Esophagus muscularis mucosa (tissue), 4 donors: ENCODE results near the gene ETAA1. TPM values are rescaled to one million over a fixed set of nuclear protein-coding genes. Genes with fewer than 3 reads are reported as not detected.

Experiments used
- DNase-seq: peaks from one replicate; pipeline ENCODE4 v3.0.0-alpha.2; 2017; ENCODE audit errors: extremely low spot score
- H3K27ac ChIP-seq, 4 donors: fragments of 200-600 bp; sonication (generic); replicated peaks in 1 of 4; 1 replicate in 3 of 4; 2 replicates in 1 of 4; pipeline ENCODE4 v1.5.1; 2016 to 2019; ENCODE audit warnings: mild to moderate bottlenecking in 1 of 4
- H3K27me3 ChIP-seq, 4 donors: fragments of 200-600 bp; sonication (generic); one replicate each; pipeline versions ENCODE4 v1.5.1 to v1.6.0; 2016 to 2019
- H3K36me3 ChIP-seq, 4 donors: fragments of 200-600 bp; sonication (generic); one replicate each; pipeline ENCODE4 v1.5.1; 2016 to 2019
- H3K4me1 ChIP-seq, 4 donors: fragments of 200-600 bp; sonication (generic); one replicate each; pipeline ENCODE4 v1.5.1; 2016 to 2019
- H3K4me3 ChIP-seq, 4 donors: fragments of 200-600 bp; sonication (generic); 1 replicate in 2 of 4; 2 replicates in 2 of 4; pipeline ENCODE4 v1.5.1; 2016 to 2019; ENCODE audit warnings: mild to moderate bottlenecking in 4 of 4, moderate library complexity in 1 of 4
- H3K9me3 ChIP-seq, 4 donors: fragments of 200-600 bp; sonication (generic); 1 replicate in 3 of 4; 2 replicates in 1 of 4; pipeline ENCODE4 v1.5.1; 2016 to 2019
- EP300 ChIP-seq: sonication (generic); formaldehyde crosslinking; IDR thresholded peaks from one replicate; pipeline ENCODE4 v1.6.1; 2017; ENCODE audit warnings: antibody characterized with exemption
- POLR2A ChIP-seq: fragments of 450-650 bp; IDR thresholded peaks from one replicate; pipeline ENCODE4 v1.6.1; 2017; ENCODE audit warnings: antibody characterized with exemption, moderate library complexity, mild to moderate bottlenecking, low read depth
- POLR2AphosphoS5 ChIP-seq, 2 donors: sonication (generic); formaldehyde crosslinking; IDR thresholded peaks; one replicate each; pipeline ENCODE4 v1.6.1; 2017; ENCODE audit warnings: antibody characterized with exemption in 2 of 2
- WGBS: methylation state at CpG from one replicate; pipeline ENCODE4 v1.1.5; 2018; 5-methylcytosine and 5-hydroxymethylcytosine counted together
- intact Hi-C: fragments of 100-400 bp; cut with DNase I; formaldehyde crosslinking; loops from one replicate; pipeline ENCODE4 v1.15.1; 2023
- total RNA-seq, 4 donors: library from RNA; depleted of rRNA; stranded (reverse); fragments of >200 nt; gene quantifications; one replicate each; pipeline versions ENCODE4 v1.1.0 to v1.2.1, GENCODE V29; 2016
- TF ChIP-seq, protein P1 (sequence below), 3 experiments: fragments of 200-600 bp in 2 of 3; fragments of 450-650 bp in 1 of 3; sonication (generic) in 2 of 3; IDR thresholded peaks; one replicate each; pipeline ENCODE4 v1.5.1; 2017 to 2019; ENCODE audit warnings: antibody characterized with exemption in 3 of 3, mild to moderate bottlenecking in 2 of 3, moderate library complexity in 1 of 3

Gene ETAA1
- total RNA-seq, 4 donors from 2014 or later = 10.4 to 19.5 (median 14.2) TPM

DNA sequence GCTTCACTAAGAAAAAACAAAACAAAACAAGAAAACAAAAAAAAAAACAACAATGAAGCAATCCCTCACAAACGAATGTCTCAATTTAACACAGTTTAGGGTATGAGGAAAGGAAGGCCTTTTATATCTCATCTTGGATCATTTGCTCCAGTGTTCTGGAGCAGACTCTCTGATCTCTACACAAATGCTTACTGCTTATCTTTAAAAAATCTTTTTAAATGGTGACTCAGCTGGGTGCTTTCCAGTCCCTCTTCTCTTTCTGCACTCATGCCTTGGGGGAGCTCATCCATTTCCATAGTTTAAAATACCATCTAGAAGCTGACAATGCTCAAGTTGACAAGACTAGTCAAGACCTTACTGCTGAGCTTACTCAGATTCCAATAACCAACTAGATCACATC lies 56.2 kb downstream of the ETAA1 start:
- Histone ChIP-seq H3K4me3 (no peak overlapping the region), H3K27me3 (no peaks in the 10 kb centered on the region), H3K27ac (no peak overlapping the region), H3K4me1 (peaks cover 0 to 7% (median 2%) of the 10 kb centered on the region in 4 donors), H3K9me3 (no peaks in the 10 kb centered on the region), H3K36me3 (no peaks in the 10 kb centered on the region)
- no peak for DNase-seq
- 68% methylated on average over 1 of the region's 1 CpG for WGBS
- no peak for TF ChIP-seq POLR2AphosphoS5 (IDR thresholded peaks at IDR 0.05)
- TF ChIP-seq EP300 = no peak
- no peak for TF ChIP-seq POLR2A
- TF ChIP-seq, protein P1, sequence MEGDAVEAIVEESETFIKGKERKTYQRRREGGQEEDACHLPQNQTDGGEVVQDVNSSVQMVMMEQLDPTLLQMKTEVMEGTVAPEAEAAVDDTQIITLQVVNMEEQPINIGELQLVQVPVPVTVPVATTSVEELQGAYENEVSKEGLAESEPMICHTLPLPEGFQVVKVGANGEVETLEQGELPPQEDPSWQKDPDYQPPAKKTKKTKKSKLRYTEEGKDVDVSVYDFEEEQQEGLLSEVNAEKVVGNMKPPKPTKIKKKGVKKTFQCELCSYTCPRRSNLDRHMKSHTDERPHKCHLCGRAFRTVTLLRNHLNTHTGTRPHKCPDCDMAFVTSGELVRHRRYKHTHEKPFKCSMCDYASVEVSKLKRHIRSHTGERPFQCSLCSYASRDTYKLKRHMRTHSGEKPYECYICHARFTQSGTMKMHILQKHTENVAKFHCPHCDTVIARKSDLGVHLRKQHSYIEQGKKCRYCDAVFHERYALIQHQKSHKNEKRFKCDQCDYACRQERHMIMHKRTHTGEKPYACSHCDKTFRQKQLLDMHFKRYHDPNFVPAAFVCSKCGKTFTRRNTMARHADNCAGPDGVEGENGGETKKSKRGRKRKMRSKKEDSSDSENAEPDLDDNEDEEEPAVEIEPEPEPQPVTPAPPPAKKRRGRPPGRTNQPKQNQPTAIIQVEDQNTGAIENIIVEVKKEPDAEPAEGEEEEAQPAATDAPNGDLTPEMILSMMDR (IDR thresholded peaks at IDR 0.05) = no peak
- intact Hi-C loops = no loop called here

DNA sequence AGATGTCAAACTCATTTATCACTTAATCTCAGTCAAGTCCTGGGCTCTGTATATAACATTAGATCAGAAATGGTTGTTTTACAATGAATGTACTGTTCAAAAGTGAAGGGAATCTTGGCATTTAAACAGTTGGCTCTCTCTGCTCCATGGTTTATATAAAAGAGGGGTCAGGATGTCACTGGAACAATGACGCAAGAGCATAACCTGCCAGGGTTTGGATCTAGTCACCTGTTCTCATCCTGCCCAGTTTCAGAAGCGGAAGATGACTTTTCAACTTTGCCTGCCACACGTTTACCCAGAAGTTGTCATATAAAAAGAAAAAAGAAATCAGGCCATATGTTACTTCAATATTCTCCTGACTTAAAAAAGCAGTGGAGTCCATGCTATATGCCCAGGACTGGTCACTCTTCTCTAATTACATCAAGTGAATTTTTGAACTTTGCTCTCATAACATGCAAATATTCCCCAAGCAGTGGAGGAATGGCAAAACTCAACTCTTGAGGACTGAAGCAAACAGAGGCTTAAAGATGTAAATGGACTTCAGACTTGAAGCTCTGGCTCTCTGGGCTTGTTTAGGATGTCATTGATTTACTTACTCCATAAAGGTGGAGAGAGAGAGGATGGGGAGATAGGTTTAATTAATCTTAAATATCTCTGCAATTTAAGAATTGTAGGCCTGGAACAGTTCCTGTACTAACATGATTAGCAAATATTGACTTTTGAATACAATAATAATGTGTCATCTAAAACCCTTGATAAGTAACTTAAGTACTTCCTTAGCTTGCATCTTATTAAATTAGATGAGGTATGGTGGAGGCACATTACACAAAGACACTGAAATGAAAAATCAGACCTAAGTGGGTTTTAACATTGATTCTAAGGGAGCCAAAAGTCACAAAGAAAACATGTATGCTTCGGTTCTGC lies 58.3 kb downstream of the ETAA1 start:
- 72% methylated on average over 4 of the region's 4 CpGs for WGBS
- no peak overlapping the region for H3K27ac ChIP-seq
- H3K27me3 ChIP-seq = no peaks in the 10 kb centered on the region
- H3K36me3 ChIP-seq = no peaks in the 10 kb centered on the region
- H3K4me1 ChIP-seq = peaks cover 0 to 7% (median 2%) of the 10 kb centered on the region in 4 donors
- no peak overlapping the region for H3K4me3 ChIP-seq
- TF ChIP-seq, protein P1 (IDR thresholded peaks at IDR 0.05) = no peak
- no peak for TF ChIP-seq POLR2AphosphoS5 (IDR thresholded peaks at IDR 0.05)
- TF ChIP-seq EP300 = no peak
- no peak for TF ChIP-seq POLR2A
- intact Hi-C loops = no loop called here
- H3K9me3 ChIP-seq = no peaks in the 10 kb centered on the region
- no peak for DNase-seq

DNA sequence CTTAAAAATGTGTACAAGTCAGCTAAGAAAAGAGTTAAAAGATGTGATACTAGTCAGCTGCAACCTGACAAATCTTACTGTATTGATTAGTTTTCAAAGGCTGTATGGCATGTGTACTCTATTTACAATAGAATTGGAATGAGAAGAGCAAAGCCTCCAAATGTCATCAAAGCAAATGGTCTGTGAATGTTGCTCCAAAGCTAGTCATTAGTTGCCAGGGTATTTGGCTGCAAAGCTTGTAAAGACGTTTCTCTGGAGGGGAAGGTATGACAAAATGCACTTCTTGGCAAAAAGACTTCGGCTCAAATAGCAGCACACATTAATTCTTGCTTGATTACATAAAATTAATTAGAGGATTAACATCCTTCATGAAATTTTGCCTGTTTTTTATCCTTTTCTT lies 59.3 kb downstream of the ETAA1 start:
- no peaks in the 10 kb centered on the region for H3K36me3 ChIP-seq
- H3K9me3 ChIP-seq = no peaks in the 10 kb centered on the region
- TF ChIP-seq POLR2A = no peak
- no peak for TF ChIP-seq POLR2AphosphoS5 (IDR thresholded peaks at IDR 0.05)
- no peak for TF ChIP-seq EP300
- TF ChIP-seq, protein P1 (IDR thresholded peaks at IDR 0.05) = no peak
- intact Hi-C loops = no loop called here
- H3K27ac ChIP-seq = no peak overlapping the region
- 33% methylated on average over 2 of the region's 2 CpGs for WGBS
- DNase-seq = no peak
- H3K4me1 ChIP-seq = peaks cover 0 to 7% (median 2%) of the 10 kb centered on the region in 4 donors
- no peaks in the 10 kb centered on the region for H3K27me3 ChIP-seq
- no peak overlapping the region for H3K4me3 ChIP-seq

DNA sequence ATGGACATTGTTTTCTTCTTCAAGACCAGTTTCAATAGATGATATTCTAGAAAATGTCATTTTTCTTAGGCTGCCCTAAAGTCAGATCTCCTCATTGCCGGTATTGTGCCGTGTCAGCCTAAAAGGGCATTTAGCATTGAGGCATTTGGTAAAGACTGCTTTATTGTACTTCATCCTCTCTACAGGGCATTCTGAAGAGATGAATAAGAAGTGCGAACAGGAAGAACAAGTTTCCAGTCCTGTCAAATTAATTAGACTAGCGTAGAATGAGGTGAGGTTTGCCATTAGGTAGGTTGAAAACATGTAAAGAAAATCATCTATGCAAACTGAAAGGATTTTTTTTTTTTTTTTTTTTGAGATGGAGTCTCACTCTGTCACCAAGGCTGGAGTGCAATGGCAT lies 60.6 kb downstream of the ETAA1 start:
- H3K4me3 ChIP-seq = no peak overlapping the region
- TF ChIP-seq, protein P1 (IDR thresholded peaks at IDR 0.05) = no peak
- TF ChIP-seq POLR2AphosphoS5 (IDR thresholded peaks at IDR 0.05) = no peak
- TF ChIP-seq POLR2A = no peak
- TF ChIP-seq EP300 = no peak
- no peaks in the 10 kb centered on the region for H3K27me3 ChIP-seq
- intact Hi-C loops = no loop called here
- no peaks in the 10 kb centered on the region for H3K9me3 ChIP-seq
- no peak overlapping the region for H3K27ac ChIP-seq
- H3K4me1 ChIP-seq = peaks cover 0 to 7% (median 2%) of the 10 kb centered on the region in 4 donors
- 84% methylated on average over 4 of the region's 4 CpGs for WGBS
- no peaks in the 10 kb centered on the region for H3K36me3 ChIP-seq
- no peak for DNase-seq
